ENCODE results near the gene SERPINC1.

GRCh38 chr1:173913111-173913510 lies 4.0 kb downstream of the SERPINC1 start:
- TF ChIP-seq CTCF (conservative IDR thresholded peaks at IDR 0.05 in 1 of 2, IDR thresholded peaks at IDR 0.05 in 1 of 2; ENCODE audit: extremely low read depth in 1 of 2, insufficient read depth in 1 of 2, low read depth in 1 of 2, low read length in 2 of 2) (no peak), EZH2 (IDR thresholded peaks at IDR 0.05; ENCODE audit: borderline replicate concordance, low read length) (no peak)

All from mammary epithelial cell (primary cell).